ENCODE results near the gene FZR1. TPM values are rescaled to one million over a fixed set of nuclear protein-coding genes. Genes with fewer than 3 reads are reported as not detected.
A peak's percentile ranks its signal among the peaks of the same experiment; 100 is the strongest.

Gene FZR1
- total and polyA plus RNA-seq, 2 of the 13 experiments (the other 11 are each of a cell fraction or from before 2014, with no cell fraction given) = 29.0 to 30.8 TPM

DNA sequence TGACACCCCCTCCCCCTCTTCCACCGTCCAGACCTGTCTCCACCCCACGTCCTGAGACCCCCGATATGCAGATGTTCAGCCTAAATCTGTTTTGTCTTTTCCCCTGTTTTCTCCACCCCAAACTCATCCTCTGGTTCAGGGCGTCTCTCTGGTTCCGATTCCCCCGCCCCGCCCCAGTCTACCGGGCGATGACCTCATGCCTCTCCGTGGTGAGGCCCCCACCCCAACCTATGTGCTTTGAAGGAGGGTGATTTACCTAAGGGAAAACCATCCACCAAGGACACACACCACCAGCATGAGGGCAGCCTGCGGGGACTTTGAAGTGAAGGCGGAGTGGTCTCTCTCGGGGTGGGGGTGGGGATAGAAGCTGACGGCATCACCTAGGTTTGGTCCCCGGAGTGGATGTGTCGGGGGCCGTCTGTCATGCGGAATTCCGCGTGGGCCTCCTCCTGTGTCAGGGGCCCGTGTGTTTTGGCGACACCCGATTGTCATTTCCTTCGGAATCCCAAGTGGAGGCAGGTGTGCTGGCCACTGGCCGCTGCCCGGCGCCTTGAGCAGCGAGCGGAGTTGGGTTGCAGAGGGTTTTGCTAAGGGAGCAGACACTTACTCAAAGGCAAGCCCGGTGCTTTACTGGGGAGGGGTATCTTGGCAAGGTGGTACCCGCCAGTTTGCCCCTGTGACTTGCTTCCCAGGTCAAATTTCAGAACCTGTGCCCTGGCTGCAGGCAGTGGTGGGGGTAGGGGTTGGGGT, 1.4 kb downstream of the FZR1 start (continued):
- TF ChIP-seq TCF7 (IDR thresholded peaks at IDR 0.05; ENCODE audit: low read depth) = peak; percentile 80
- 0 out of 2 replicates have a peak, but pooled peaks have one; percentile 35 for TF ChIP-seq ZSCAN25 (CRISPR knock-in tag; IDR thresholded peaks at IDR 0.05)
- peak; percentile 67; the same call in 1 of the 2 replicates for TF ChIP-seq GLI4 (CRISPR knock-in tag; IDR thresholded peaks at IDR 0.05; ENCODE audit: borderline replicate concordance)
- no peak for TF ChIP-seq ZNF225 (CRISPR knock-in tag; IDR thresholded peaks at IDR 0.05)
- no peak for TF ChIP-seq ZMAT3 (CRISPR knock-in tag; conservative IDR thresholded peaks at IDR 0.05)
- TF ChIP-seq, protein P1, sequence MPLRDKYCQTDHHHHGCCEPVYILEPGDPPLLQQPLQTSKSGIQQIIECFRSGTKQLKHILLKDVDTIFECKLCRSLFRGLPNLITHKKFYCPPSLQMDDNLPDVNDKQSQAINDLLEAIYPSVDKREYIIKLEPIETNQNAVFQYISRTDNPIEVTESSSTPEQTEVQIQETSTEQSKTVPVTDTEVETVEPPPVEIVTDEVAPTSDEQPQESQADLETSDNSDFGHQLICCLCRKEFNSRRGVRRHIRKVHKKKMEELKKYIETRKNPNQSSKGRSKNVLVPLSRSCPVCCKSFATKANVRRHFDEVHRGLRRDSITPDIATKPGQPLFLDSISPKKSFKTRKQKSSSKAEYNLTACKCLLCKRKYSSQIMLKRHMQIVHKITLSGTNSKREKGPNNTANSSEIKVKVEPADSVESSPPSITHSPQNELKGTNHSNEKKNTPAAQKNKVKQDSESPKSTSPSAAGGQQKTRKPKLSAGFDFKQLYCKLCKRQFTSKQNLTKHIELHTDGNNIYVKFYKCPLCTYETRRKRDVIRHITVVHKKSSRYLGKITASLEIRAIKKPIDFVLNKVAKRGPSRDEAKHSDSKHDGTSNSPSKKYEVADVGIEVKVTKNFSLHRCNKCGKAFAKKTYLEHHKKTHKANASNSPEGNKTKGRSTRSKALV (CRISPR knock-in tag; IDR thresholded peaks at IDR 0.05) = no peak
- no peak for TF ChIP-seq HNF4A (CRISPR knock-in tag; IDR thresholded peaks at IDR 0.05)
- TF ChIP-seq ZMYM2 (CRISPR knock-in tag; IDR thresholded peaks at IDR 0.05) = no peak
- TF ChIP-seq ZNF501 (CRISPR knock-in tag; IDR thresholded peaks at IDR 0.05) = no peak
- TF ChIP-seq SP2 (CRISPR knock-in tag; IDR thresholded peaks at IDR 0.05) = no peak
- peak; percentile 39 for TF ChIP-seq FOSL2 (CRISPR knock-in tag; IDR thresholded peaks at IDR 0.05)
- TF ChIP-seq, protein P2, sequence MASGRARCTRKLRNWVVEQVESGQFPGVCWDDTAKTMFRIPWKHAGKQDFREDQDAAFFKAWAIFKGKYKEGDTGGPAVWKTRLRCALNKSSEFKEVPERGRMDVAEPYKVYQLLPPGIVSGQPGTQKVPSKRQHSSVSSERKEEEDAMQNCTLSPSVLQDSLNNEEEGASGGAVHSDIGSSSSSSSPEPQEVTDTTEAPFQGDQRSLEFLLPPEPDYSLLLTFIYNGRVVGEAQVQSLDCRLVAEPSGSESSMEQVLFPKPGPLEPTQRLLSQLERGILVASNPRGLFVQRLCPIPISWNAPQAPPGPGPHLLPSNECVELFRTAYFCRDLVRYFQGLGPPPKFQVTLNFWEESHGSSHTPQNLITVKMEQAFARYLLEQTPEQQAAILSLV (CRISPR knock-in tag; IDR thresholded peaks at IDR 0.05; ENCODE audit: borderline replicate concordance) = 0 out of 2 replicates have a peak, but pooled peaks have one; percentile 15
- no peak for TF ChIP-seq ZNF7 (CRISPR knock-in tag; IDR thresholded peaks at IDR 0.05)
- TF ChIP-seq ZFP36 (IDR thresholded peaks at IDR 0.05; ENCODE audit: borderline replicate concordance, low read depth, low read length, partially characterized antibody) = no peak
- TF ChIP-seq, protein P3, sequence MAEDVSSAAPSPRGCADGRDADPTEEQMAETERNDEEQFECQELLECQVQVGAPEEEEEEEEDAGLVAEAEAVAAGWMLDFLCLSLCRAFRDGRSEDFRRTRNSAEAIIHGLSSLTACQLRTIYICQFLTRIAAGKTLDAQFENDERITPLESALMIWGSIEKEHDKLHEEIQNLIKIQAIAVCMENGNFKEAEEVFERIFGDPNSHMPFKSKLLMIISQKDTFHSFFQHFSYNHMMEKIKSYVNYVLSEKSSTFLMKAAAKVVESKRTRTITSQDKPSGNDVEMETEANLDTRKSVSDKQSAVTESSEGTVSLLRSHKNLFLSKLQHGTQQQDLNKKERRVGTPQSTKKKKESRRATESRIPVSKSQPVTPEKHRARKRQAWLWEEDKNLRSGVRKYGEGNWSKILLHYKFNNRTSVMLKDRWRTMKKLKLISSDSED (CRISPR knock-in tag; IDR thresholded peaks at IDR 0.05) = no peak
- no peak for TF ChIP-seq ADNP (CRISPR knock-in tag; IDR thresholded peaks at IDR 0.05)
- TF ChIP-seq TBX2 (CRISPR knock-in tag; IDR thresholded peaks at IDR 0.05; ENCODE audit: borderline replicate concordance) = no peak
- TF ChIP-seq, protein P4, sequence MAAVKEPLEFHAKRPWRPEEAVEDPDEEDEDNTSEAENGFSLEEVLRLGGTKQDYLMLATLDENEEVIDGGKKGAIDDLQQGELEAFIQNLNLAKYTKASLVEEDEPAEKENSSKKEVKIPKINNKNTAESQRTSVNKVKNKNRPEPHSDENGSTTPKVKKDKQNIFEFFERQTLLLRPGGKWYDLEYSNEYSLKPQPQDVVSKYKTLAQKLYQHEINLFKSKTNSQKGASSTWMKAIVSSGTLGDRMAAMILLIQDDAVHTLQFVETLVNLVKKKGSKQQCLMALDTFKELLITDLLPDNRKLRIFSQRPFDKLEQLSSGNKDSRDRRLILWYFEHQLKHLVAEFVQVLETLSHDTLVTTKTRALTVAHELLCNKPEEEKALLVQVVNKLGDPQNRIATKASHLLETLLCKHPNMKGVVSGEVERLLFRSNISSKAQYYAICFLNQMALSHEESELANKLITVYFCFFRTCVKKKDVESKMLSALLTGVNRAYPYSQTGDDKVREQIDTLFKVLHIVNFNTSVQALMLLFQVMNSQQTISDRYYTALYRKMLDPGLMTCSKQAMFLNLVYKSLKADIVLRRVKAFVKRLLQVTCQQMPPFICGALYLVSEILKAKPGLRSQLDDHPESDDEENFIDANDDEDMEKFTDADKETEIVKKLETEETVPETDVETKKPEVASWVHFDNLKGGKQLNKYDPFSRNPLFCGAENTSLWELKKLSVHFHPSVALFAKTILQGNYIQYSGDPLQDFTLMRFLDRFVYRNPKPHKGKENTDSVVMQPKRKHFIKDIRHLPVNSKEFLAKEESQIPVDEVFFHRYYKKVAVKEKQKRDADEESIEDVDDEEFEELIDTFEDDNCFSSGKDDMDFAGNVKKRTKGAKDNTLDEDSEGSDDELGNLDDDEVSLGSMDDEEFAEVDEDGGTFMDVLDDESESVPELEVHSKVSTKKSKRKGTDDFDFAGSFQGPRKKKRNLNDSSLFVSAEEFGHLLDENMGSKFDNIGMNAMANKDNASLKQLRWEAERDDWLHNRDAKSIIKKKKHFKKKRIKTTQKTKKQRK (IDR thresholded peaks at IDR 0.05; ENCODE audit: low read length) = no peak
- TF ChIP-seq DRAP1 (CRISPR knock-in tag; IDR thresholded peaks at IDR 0.05) = no peak
- 0 out of 2 replicates have a peak, but pooled peaks have one; percentile 59 for TF ChIP-seq ATF3 (CRISPR knock-in tag; IDR thresholded peaks at IDR 0.05)
- TF ChIP-seq JUND (CRISPR knock-in tag; IDR thresholded peaks at IDR 0.05) = peak; percentile 81
- TF ChIP-seq AGO1 (IDR thresholded peaks at IDR 0.05; ENCODE audit: low read depth, low read length, poor library complexity, severe bottlenecking) = no peak

Measured in HepG2 (cell line).